Measurements from ENCODE around the gene RAB8B.

DNA sequence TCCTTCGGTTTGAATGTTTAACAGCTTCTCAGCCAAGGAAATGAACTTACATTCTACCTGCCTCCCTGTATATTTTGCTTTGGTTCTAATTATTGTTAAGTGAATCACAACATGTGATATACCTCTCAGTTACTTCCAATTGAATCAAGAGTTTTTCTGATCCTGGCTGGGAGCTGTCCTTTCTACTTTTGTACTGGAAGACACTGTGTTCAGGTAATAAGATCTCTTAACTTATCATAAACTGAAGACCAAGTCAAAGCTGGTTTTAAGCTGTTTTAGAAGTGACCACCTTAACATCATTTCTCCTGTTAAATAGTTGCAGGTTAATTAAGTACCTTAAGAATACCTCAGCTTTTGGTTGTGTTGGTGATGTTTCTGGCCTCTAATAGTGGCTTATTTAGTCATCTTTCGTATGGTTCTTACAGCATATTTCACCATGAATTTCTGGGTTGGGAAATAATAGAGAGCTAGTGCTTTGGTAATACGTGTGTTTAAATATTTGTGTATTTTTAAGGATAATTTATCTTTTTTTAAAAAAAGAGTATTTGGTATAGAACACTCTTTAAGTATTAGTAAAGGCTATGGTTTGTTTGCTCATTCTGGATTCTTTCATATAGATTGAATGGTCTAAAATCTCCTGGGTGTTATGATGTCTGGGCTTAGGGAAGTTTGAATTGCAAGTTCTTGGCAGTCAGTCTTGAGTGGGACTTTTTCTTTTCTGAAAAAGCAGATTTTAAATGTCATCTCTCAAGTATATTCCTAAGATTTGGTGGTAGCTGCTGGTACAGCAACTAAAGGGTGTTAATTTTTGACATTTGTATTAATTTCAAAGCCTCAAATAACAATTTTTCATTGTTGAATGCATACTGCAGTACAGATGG is 1.6 kb downstream of the RAB8B start:
- TF ChIP-seq REST (IDR thresholded peaks at IDR 0.05; ENCODE audit: insufficient read depth in 1 of 2, low read depth in 2 of 2, low read length in 2 of 2) (no peak), POLR2AphosphoS5 (IDR thresholded peaks at IDR 0.05; ENCODE audit: low read depth, low read length) (no peak), SIN3A (IDR thresholded peaks at IDR 0.05; ENCODE audit: borderline replicate concordance, insufficient read depth, low read length) (no peak), FOXP2 (optimal IDR thresholded peaks at IDR 0.05; ENCODE audit: borderline replicate concordance, extremely low read depth, extremely low read length, insufficient read depth) (no peak), TAF1 (IDR thresholded peaks at IDR 0.05; ENCODE audit: borderline replicate concordance, insufficient read depth, low read length) (no peak)
